KMS-11 (cell line): ENCODE results near the gene DNAJB6.

ENCODE experiments used
- H2AFZ ChIP-seq: fragments of 200-600 bp; sonication (generic); 2 replicates; pipeline ENCODE4 v1.6.1; 2016; ENCODE audit warnings: antibody characterized with exemption, mixed run types, low read depth
- H3K27ac ChIP-seq: fragments of 200-600 bp; sonication (generic); 2 replicates; pipeline ENCODE4 v1.6.1; 2016; ENCODE audit warnings: mild to moderate bottlenecking, mixed run types
- H3K27me3 ChIP-seq: fragments of 200-600 bp; sonication (generic); 2 replicates; pipeline ENCODE4 v1.6.1; 2017; ENCODE audit warnings: mild to moderate bottlenecking, low read depth, mixed run types, moderate library complexity; ENCODE audit not compliant: insufficient read depth
- H3K36me3 ChIP-seq: fragments of 200-600 bp; sonication (generic); 2 replicates; pipeline ENCODE4 v1.6.1; 2017; ENCODE audit warnings: mild to moderate bottlenecking, mixed run types; ENCODE audit not compliant: insufficient read depth
- H3K4me1 ChIP-seq: fragments of 200-600 bp; sonication (generic); 2 replicates; pipeline ENCODE4 v1.6.1; 2016; ENCODE audit warnings: mild to moderate bottlenecking, low read depth, mixed run types; ENCODE audit not compliant: poor library complexity, severe bottlenecking
- H3K4me2 ChIP-seq: fragments of 200-600 bp; sonication (generic); 2 replicates; pipeline ENCODE4 v1.7.0; 2016; ENCODE audit warnings: mild to moderate bottlenecking, mixed run types
- H3K4me3 ChIP-seq: fragments of 200-600 bp; sonication (generic); IDR thresholded peaks from 2 replicates; pipeline ENCODE4 v1.6.1; 2017; ENCODE audit warnings: low read depth, low read length, mixed read lengths; ENCODE audit not compliant: insufficient read depth
- H3K79me2 ChIP-seq: fragments of 200-600 bp; sonication (generic); 2 replicates; pipeline ENCODE4 v1.6.1; 2016; ENCODE audit warnings: low read depth, mixed run types; ENCODE audit not compliant: insufficient read depth
- H3K9ac ChIP-seq: fragments of 200-600 bp; sonication (generic); 2 replicates; pipeline ENCODE4 v1.6.1; 2016; ENCODE audit warnings: mild to moderate bottlenecking, mixed run types
- H4K20me1 ChIP-seq: fragments of 200-600 bp; sonication (generic); 2 replicates; pipeline ENCODE4 v1.6.1; 2016; ENCODE audit warnings: mild to moderate bottlenecking, mixed run types; ENCODE audit not compliant: insufficient read depth
- TF ChIP-seq, protein P1 (sequence below): fragments of 200-600 bp; sonication (generic); conservative IDR thresholded peaks from 2 replicates; pipeline ENCODE4 v1.6.1; 2017; ENCODE audit warnings: low read depth, mild to moderate bottlenecking, antibody characterized with exemption, low read length, moderate library complexity, mixed read lengths

DNAJB6 gene

DNA sequence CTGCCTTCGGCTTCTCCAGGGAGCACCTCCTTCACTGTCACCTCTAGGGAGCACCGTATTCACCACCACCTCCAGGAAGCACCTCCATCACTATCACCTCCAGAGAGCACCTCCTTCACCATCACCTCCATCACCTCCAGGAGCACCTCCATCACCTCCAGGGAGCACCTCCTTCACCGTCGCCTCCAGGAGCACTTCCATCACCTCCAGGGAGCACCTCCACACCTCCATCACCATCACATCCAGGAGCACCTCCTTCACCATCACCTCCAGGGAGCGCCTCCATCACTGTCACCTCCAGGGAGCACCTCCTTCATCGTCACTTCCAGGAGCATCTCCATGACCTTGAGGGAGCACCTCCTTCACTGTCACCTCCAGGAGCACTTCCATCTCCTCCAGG, 102.3 kb downstream of the DNAJB6 start:
- Histone ChIP-seq H3K4me2 (no peak overlapping the region), H3K4me3 (no peak overlapping the region), H3K27ac (no peak overlapping the region), H3K27me3 (peaks cover 5% of the 10 kb centered on the region; the same call in 1 of the 2 replicates), H2AFZ (no peak overlapping the region), H3K9ac (no peak overlapping the region), H3K36me3 (no peaks in the 10 kb centered on the region), H4K20me1 (no peaks in the 10 kb centered on the region), H3K4me1 (no peaks in the 10 kb centered on the region), H3K79me2 (no peaks in the 10 kb centered on the region)
- TF ChIP-seq, protein P1, sequence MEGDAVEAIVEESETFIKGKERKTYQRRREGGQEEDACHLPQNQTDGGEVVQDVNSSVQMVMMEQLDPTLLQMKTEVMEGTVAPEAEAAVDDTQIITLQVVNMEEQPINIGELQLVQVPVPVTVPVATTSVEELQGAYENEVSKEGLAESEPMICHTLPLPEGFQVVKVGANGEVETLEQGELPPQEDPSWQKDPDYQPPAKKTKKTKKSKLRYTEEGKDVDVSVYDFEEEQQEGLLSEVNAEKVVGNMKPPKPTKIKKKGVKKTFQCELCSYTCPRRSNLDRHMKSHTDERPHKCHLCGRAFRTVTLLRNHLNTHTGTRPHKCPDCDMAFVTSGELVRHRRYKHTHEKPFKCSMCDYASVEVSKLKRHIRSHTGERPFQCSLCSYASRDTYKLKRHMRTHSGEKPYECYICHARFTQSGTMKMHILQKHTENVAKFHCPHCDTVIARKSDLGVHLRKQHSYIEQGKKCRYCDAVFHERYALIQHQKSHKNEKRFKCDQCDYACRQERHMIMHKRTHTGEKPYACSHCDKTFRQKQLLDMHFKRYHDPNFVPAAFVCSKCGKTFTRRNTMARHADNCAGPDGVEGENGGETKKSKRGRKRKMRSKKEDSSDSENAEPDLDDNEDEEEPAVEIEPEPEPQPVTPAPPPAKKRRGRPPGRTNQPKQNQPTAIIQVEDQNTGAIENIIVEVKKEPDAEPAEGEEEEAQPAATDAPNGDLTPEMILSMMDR: no peak

DNA sequence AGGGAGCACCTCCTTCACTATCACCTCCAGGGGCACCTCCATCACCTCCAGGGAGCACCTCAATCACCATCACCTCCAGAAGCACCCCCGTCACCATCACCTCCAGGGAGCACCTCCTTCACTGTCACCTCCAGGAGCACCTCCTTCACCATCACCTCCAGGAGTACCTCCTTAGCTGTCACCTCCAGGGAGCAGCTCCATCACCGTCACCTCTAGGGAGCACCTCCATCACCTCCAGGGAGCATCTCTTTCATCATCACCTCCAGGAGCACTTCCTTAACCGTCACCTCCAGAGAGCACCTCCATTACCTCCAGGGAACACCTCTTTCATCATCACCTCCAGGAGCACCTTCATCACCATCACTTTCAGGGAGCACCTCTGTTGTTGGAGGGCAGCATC, 103.0 kb downstream of the DNAJB6 start:
- Histone ChIP-seq H3K4me2 (no peak overlapping the region), H3K79me2 (no peaks in the 10 kb centered on the region), H3K9ac (no peak overlapping the region), H3K36me3 (no peaks in the 10 kb centered on the region), H3K4me1 (no peaks in the 10 kb centered on the region), H3K4me3 (no peak overlapping the region), H3K27me3 (peaks cover 6% of the 10 kb centered on the region; the same call in 1 of the 2 replicates), H2AFZ (no peak overlapping the region), H3K27ac (no peak overlapping the region), H4K20me1 (no peaks in the 10 kb centered on the region)
- TF ChIP-seq, protein P1: no peak

DNA sequence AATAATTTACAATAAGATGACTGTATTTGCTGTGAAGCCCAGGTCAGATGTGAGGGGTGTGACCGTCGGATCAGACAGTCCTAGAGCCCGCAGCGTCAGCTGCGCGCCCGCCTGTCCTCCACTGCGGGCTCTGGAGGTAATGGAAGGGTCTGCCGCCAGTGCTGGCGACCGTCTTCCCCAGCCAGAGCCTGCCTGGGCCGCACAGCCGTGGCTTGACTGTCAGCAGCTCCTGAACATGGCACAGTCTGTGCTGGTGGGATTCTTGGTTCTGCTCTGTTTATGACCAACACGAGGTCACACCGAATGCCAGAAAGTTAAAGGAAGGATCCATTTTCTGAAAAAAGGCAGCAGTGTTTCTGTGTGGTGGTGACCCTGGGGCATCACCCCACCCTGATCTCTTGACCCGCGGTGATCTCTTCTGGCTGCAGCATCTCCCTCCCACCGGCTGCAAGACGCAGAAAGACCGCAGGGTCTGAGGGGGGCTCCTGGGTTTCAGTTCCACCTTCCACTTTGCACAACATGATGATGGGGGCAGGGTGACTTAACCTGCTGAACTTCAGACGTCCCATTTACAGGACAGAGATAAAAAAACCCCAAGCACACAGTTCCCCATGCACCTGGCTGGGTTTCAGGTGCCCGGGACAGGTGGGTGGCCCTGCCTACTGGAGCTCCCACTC, 103.7 kb downstream of the DNAJB6 start:
- TF ChIP-seq, protein P1: no peak
- Histone ChIP-seq H3K79me2 (no peaks in the 10 kb centered on the region), H3K4me1 (no peaks in the 10 kb centered on the region), H3K4me3 (no peak overlapping the region), H3K4me2 (no peak overlapping the region), H2AFZ (no peak overlapping the region), H4K20me1 (no peaks in the 10 kb centered on the region), H3K27me3 (peaks cover 11% of the 10 kb centered on the region; the same call in 1 of the 2 replicates), H3K36me3 (no peaks in the 10 kb centered on the region), H3K9ac (no peak overlapping the region), H3K27ac (no peak overlapping the region)

DNA sequence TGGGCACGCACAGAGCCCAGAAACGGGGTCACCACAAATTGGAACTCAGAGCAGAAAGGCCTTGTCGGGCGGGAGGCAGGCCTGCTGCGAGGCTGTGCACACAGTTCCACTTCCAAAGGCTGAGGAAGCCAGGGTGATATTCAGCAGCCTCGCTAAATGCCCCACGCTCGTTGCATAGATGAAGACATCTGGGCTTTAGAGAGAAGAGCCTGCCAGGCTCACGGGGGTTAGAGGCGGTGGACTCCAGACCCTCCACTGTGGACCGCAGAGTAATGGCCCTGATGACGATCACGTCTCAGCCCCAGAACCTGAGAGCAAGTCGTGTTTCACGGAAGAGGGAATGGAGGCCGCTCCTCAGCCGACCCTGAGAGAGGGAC, 104.2 kb downstream of the DNAJB6 start:
- TF ChIP-seq, protein P1: no peak
- no peak overlapping the region for H3K9ac ChIP-seq
- H3K27me3 ChIP-seq: peaks cover 7% of the 10 kb centered on the region; the same call in 1 of the 2 replicates
- no peaks in the 10 kb centered on the region for H3K36me3 ChIP-seq
- H3K4me1 ChIP-seq: no peaks in the 10 kb centered on the region
- no peak overlapping the region for H3K4me3 ChIP-seq
- H3K79me2 ChIP-seq: no peaks in the 10 kb centered on the region
- H3K27ac ChIP-seq: no peak overlapping the region
- H3K4me2 ChIP-seq: no peak overlapping the region
- no peaks in the 10 kb centered on the region for H4K20me1 ChIP-seq
- H2AFZ ChIP-seq: no peak overlapping the region
